Activated effector memory CD4-positive, alpha-beta T cell treated with anti-CD3 and anti-CD28 coated beads, Interleukin-2, amount 50 U/mL, for 16 hours (primary cell): Measurements from ENCODE around the gene LCP2.
"Not testable (repeated sequence)": the region's sequence is repeated elsewhere in the genome, so short reads cannot be mapped to it uniquely, and the experiment has no call there.

Experiments used
- DNase-seq: peaks from one replicate; pipeline ENCODE4 v3.0.0-alpha.2; 2020

The LCP2 gene

GRCh38 chr5:170269579-170269978 is 28.0 kb downstream of the LCP2 start:
- DNase-seq: peak; percentile 83

GRCh38 chr5:170268884-170269283 is 28.7 kb downstream of the LCP2 start:
- DNase-seq: no peak

GRCh38 chr5:170268153-170268689 is 29.4 kb downstream of the LCP2 start:
- no peak for DNase-seq

GRCh38 chr5:170267431-170268152 is 30.0 kb downstream of the LCP2 start:
- peak; percentile 92 for DNase-seq

- DNase-seq: peak; percentile 83
These were observed 30.8 kb downstream of the LCP2 start for GRCh38 chr5:170266570-170267381.

- no peak for DNase-seq
These were observed 32.1 kb downstream of the LCP2 start for GRCh38 chr5:170265522-170265921.

GRCh38 chr5:170263906-170264305 is 33.7 kb downstream of the LCP2 start:
- DNase-seq: no peak

- DNase-seq: peak; percentile 69
These were observed 35.2 kb downstream of the LCP2 start for GRCh38 chr5:170262061-170263045.

- no peak for DNase-seq
These were observed 36.0 kb downstream of the LCP2 start for GRCh38 chr5:170261528-170262043.

- no peak for DNase-seq
These were observed 40.2 kb downstream of the LCP2 start for GRCh38 chr5:170257370-170257769.

GRCh38 chr5:170256571-170256970 is 41.0 kb downstream of the LCP2 start:
- no peak for DNase-seq

- DNase-seq: peak; percentile 87
These were observed 43.5 kb downstream of the LCP2 start for GRCh38 chr5:170254056-170254455.

GRCh38 chr5:170252720-170253350 is 44.7 kb downstream of the LCP2 start:
- no peak for DNase-seq

- no peak for DNase-seq
These were observed 45.5 kb downstream of the LCP2 start for GRCh38 chr5:170252109-170252508.

GRCh38 chr5:170251462-170251861 is 46.1 kb downstream of the LCP2 start:
- DNase-seq: no peak

- no peak for DNase-seq
These were observed 46.7 kb downstream of the LCP2 start for GRCh38 chr5:170250810-170251317.

GRCh38 chr5:170249355-170249754 is 48.2 kb downstream of the LCP2 start:
- DNase-seq: no peak

GRCh38 chr5:170248931-170249227 is 48.7 kb downstream of the LCP2 start:
- not testable (repeated sequence) for DNase-seq

- no peak for DNase-seq
These were observed 49.2 kb downstream of the LCP2 start for GRCh38 chr5:170248172-170248930.

GRCh38 chr5:170247363-170247762 is 50.2 kb downstream of the LCP2 start:
- DNase-seq: no peak
